B cell (primary cell): ENCODE measurements around the gene PARD3B.

Source experiments
- EZH2 ChIP-seq: IDR thresholded peaks from 2 replicates; pipeline ENCODE4 v1.6.1; 2012; ENCODE audit warnings: borderline replicate concordance, low read depth, mild to moderate bottlenecking, moderate library complexity, low read length; ENCODE audit not compliant: insufficient read depth, poor library complexity, severe bottlenecking
- TF ChIP-seq, protein P1 (sequence below): fragments of 200-600 bp; IDR thresholded peaks from one replicate; pipeline ENCODE4 v1.8.0; 2022; ENCODE audit warnings: antibody characterized with exemption, mild to moderate bottlenecking

DNA sequence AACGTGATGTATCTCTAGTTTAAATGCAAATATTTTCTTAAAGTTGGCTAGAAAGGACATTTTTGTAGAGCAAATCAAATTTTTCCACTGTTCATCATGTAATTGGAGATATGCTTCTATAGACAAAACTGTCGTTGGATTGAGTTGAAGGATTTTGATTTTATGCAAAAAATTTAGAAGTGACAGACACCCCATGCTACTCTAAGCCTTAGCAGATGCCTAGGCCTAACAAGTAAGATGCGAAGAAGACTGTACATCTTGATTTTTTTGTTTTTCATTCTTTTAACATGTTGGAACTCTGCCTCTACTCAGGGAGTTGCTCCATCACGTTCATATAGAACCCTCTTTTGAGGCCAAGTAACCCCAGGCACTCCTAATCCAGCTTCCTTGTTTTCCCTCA is 331.0 kb downstream of the PARD3B start:
- TF ChIP-seq, protein P1, sequence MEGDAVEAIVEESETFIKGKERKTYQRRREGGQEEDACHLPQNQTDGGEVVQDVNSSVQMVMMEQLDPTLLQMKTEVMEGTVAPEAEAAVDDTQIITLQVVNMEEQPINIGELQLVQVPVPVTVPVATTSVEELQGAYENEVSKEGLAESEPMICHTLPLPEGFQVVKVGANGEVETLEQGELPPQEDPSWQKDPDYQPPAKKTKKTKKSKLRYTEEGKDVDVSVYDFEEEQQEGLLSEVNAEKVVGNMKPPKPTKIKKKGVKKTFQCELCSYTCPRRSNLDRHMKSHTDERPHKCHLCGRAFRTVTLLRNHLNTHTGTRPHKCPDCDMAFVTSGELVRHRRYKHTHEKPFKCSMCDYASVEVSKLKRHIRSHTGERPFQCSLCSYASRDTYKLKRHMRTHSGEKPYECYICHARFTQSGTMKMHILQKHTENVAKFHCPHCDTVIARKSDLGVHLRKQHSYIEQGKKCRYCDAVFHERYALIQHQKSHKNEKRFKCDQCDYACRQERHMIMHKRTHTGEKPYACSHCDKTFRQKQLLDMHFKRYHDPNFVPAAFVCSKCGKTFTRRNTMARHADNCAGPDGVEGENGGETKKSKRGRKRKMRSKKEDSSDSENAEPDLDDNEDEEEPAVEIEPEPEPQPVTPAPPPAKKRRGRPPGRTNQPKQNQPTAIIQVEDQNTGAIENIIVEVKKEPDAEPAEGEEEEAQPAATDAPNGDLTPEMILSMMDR: no peak
- TF ChIP-seq EZH2: no peak
